ENCODE results near the gene RALGPS2.

DNA sequence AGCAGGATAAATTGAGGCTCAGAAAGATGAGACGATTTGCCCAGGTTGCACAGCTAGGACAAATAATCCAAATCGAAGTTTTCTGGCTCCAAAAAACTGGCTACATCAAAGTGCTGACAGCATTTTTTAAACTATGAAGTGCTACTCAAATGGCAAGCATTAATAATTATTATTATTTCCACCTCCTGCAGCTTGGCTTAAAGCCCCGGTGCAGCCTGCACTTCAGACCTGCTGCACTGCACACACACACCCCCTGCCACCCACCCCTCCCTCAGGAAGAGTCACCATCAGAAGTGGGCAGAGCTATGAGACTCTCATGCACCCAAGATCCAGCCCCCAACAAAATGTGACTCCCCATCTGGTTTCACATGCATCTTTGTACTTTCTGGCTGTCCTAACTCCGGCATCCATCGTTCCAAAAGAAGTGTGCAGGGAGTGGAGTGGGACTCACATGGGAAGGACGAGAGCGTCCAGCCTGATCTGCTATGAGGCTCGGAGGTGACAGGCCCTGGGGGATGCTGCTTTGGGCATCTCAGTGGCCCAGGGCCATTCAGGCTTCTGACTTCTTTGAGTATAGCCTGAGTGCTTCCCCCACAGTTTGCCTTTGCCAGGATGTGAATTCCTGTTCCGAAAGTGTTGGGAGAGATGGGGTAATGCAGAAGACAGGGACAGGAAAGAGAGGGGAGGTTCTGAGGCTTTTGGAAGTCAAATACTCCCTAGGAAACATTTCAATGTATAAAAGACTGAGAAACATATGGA, 235.6 kb downstream of the RALGPS2 start:
- TF ChIP-seq ETV6 (IDR thresholded peaks at IDR 0.05; ENCODE audit: borderline replicate concordance in 1 of 2, low read depth in 2 of 2, low read length in 1 of 2) (no peak), ETV6 (CRISPR knock-in tag; IDR thresholded peaks at IDR 0.05; ENCODE audit: borderline replicate concordance) (no peak), MEF2A (IDR thresholded peaks at IDR 0.05; ENCODE audit: control insufficient read depth, low read depth, low read length) (no peak), SMAD1 (IDR thresholded peaks at IDR 0.05; ENCODE audit: low read depth, low read length, partially characterized antibody) (no peak), ZFP36 (IDR thresholded peaks at IDR 0.05; ENCODE audit: low read depth, low read length, partially characterized antibody) (no peak), ELF4 (CRISPR knock-in tag; IDR thresholded peaks at IDR 0.05) (no peak), CHD1 (IDR thresholded peaks at IDR 0.05; ENCODE audit: low read length) (no peak), RAD51 (IDR thresholded peaks at IDR 0.05; ENCODE audit: borderline replicate concordance, low read depth) (no peak)
- TF ChIP-seq, protein P1, sequence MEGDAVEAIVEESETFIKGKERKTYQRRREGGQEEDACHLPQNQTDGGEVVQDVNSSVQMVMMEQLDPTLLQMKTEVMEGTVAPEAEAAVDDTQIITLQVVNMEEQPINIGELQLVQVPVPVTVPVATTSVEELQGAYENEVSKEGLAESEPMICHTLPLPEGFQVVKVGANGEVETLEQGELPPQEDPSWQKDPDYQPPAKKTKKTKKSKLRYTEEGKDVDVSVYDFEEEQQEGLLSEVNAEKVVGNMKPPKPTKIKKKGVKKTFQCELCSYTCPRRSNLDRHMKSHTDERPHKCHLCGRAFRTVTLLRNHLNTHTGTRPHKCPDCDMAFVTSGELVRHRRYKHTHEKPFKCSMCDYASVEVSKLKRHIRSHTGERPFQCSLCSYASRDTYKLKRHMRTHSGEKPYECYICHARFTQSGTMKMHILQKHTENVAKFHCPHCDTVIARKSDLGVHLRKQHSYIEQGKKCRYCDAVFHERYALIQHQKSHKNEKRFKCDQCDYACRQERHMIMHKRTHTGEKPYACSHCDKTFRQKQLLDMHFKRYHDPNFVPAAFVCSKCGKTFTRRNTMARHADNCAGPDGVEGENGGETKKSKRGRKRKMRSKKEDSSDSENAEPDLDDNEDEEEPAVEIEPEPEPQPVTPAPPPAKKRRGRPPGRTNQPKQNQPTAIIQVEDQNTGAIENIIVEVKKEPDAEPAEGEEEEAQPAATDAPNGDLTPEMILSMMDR (IDR thresholded peaks at IDR 0.05 in 2 of 3, conservative IDR thresholded peaks at IDR 0.05 in 1 of 3; ENCODE audit: insufficient read depth in 2 of 3, low read depth in 1 of 3, low read length in 3 of 3): no peak
- TF ChIP-seq, protein P2, sequence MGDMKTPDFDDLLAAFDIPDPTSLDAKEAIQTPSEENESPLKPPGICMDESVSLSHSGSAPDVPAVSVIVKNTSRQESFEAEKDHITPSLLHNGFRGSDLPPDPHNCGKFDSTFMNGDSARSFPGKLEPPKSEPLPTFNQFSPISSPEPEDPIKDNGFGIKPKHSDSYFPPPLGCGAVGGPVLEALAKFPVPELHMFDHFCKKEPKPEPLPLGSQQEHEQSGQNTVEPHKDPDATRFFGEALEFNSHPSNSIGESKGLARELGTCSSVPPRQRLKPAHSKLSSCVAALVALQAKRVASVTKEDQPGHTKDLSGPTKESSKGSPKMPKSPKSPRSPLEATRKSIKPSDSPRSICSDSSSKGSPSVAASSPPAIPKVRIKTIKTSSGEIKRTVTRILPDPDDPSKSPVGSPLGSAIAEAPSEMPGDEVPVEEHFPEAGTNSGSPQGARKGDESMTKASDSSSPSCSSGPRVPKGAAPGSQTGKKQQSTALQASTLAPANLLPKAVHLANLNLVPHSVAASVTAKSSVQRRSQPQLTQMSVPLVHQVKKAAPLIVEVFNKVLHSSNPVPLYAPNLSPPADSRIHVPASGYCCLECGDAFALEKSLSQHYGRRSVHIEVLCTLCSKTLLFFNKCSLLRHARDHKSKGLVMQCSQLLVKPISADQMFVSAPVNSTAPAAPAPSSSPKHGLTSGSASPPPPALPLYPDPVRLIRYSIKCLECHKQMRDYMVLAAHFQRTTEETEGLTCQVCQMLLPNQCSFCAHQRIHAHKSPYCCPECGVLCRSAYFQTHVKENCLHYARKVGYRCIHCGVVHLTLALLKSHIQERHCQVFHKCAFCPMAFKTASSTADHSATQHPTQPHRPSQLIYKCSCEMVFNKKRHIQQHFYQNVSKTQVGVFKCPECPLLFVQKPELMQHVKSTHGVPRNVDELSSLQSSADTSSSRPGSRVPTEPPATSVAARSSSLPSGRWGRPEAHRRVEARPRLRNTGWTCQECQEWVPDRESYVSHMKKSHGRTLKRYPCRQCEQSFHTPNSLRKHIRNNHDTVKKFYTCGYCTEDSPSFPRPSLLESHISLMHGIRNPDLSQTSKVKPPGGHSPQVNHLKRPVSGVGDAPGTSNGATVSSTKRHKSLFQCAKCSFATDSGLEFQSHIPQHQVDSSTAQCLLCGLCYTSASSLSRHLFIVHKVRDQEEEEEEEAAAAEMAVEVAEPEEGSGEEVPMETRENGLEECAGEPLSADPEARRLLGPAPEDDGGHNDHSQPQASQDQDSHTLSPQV (IDR thresholded peaks at IDR 0.05): no peak
- TF ChIP-seq, protein P3, sequence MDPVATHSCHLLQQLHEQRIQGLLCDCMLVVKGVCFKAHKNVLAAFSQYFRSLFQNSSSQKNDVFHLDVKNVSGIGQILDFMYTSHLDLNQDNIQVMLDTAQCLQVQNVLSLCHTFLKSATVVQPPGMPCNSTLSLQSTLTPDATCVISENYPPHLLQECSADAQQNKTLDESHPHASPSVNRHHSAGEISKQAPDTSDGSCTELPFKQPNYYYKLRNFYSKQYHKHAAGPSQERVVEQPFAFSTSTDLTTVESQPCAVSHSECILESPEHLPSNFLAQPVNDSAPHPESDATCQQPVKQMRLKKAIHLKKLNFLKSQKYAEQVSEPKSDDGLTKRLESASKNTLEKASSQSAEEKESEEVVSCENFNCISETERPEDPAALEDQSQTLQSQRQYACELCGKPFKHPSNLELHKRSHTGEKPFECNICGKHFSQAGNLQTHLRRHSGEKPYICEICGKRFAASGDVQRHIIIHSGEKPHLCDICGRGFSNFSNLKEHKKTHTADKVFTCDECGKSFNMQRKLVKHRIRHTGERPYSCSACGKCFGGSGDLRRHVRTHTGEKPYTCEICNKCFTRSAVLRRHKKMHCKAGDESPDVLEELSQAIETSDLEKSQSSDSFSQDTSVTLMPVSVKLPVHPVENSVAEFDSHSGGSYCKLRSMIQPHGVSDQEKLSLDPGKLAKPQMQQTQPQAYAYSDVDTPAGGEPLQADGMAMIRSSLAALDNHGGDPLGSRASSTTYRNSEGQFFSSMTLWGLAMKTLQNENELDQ (CRISPR knock-in tag; IDR thresholded peaks at IDR 0.05; ENCODE audit: borderline replicate concordance): no peak
